T-helper 17 cell (primary cell): ENCODE results near the gene HACD1. TPM values are rescaled to one million over a fixed set of nuclear protein-coding genes. Genes with fewer than 3 reads are reported as not detected.
"Not testable (repeated sequence)": the region's sequence is repeated elsewhere in the genome, so short reads cannot be mapped to it uniquely, and the experiment has no call there.

Experiments
- ATAC-seq: fragments of 150-1000 bp; cut with Tn5 transposase; 2 replicates; pipeline ENCODE4 v1.10.0; 2021; ENCODE audit warnings: mild to moderate bottlenecking, moderate library complexity
- DNase-seq, 3 donors: peaks; one replicate each; pipeline versions ENCODE4 v3.0.0 to v3.0.0-alpha.2; 2020 to 2021
- H3K9me3 ChIP-seq: one replicate; pipeline ENCODE4 v1.7.0; 2013; ENCODE audit warnings: low read length, mild to moderate bottlenecking; ENCODE audit not compliant: control insufficient read depth, poor library complexity, severe bottlenecking
- H3K27ac Mint-ChIP-seq: one replicate; pipeline ENCODE4 v1.8.0; 2022; ENCODE audit warnings: mild to moderate bottlenecking, moderate library complexity, mixed read lengths
- H3K27me3 Mint-ChIP-seq: one replicate; pipeline ENCODE4 v1.8.0; 2022; ENCODE audit warnings: mixed read lengths
- H3K36me3 Mint-ChIP-seq: one replicate; pipeline ENCODE4 v1.8.0; 2022; ENCODE audit warnings: low read depth, mixed read lengths
- H3K4me1 Mint-ChIP-seq: one replicate; pipeline ENCODE4 v1.8.0; 2022; ENCODE audit warnings: mild to moderate bottlenecking, mixed read lengths
- H3K4me3 Mint-ChIP-seq: one replicate; pipeline ENCODE4 v1.8.0; 2022; ENCODE audit warnings: mild to moderate bottlenecking, moderate library complexity, mixed read lengths
- total RNA-seq, 4 donors: library from RNA in 2 of 4; stranded (reverse) in 2 of 4; gene quantifications; one replicate each; pipeline ENCODE4 v1.2.3 and lab custom pipeline; 2022 to 2026

The HACD1 gene
- total RNA-seq, 2 donors from 2014 or later, result 0.44 to 3.7 TPM

DNA sequence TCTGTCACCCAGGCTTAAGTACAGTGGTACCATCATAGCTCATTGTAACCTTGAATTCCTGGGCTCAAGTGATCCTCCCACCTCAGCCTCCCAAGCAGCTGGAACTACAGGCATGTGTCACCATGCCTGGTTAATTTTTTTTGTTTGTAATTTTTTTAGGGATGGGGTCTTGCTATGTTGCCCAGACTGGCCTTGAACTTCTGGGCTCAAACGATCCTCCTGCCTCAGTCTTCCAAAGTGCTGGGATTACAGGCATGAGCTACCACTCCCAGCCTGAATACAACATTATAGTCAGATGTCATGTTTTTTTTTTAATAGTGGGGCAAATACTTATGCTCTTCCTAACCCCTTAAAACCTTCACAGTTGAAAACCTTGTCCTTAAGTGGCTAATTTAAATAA, 27.9 kb downstream of the HACD1 start:
- DNase-seq, H3K27me3 Mint-ChIP-seq, H3K27ac Mint-ChIP-seq, H3K9me3 ChIP-seq, H3K4me1 Mint-ChIP-seq, ATAC-seq, H3K36me3 Mint-ChIP-seq, H3K4me3 Mint-ChIP-seq: not testable (repeated sequence)

GRCh38 chr10:17588420-17588819, 28.8 kb downstream of the HACD1 start:
- DNase-seq, result no peak
- no peaks in the 10 kb centered on the region for H3K9me3 ChIP-seq
- Mint-ChIP-seq H3K36me3 (peaks cover 2% of the 10 kb centered on the region), H3K27me3 (peaks cover 10% of the 10 kb centered on the region), H3K4me3 (no peak overlapping the region), H3K4me1 (peaks cover 4% of the 10 kb centered on the region), H3K27ac (no peak overlapping the region)
- ATAC-seq, result no peak

DNA sequence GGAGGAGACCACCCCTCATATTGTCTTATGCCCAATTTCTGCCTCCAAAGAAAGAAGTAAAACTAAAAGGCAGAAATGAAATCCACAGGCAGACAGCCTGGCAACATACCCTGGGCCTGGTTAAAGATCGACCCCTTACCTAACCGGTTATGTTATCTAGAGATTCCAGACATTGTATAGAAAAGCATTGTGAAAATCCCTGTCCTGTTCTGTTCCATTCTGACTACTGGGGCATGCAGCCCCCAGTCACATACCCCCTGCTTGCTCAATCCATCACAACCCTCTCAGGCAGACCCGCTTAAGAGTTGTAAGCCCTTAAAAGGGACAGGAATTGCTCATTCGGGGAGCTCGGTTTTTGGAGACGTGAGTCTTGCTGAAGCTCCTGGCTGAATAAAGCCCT, 29.9 kb downstream of the HACD1 start:
- H3K4me3 Mint-ChIP-seq, DNase-seq, H3K27me3 Mint-ChIP-seq, H3K36me3 Mint-ChIP-seq, ATAC-seq, H3K4me1 Mint-ChIP-seq, H3K27ac Mint-ChIP-seq, H3K9me3 ChIP-seq: not testable (repeated sequence)

GRCh38 chr10:17586821-17587234, 30.3 kb downstream of the HACD1 start:
- peaks cover 2% of the 10 kb centered on the region for H3K36me3 Mint-ChIP-seq
- DNase-seq (no peak), ATAC-seq (no peak)
- H3K27me3 Mint-ChIP-seq, result peaks cover 10% of the 10 kb centered on the region
- H3K27ac Mint-ChIP-seq, result no peak overlapping the region
- H3K4me3 Mint-ChIP-seq, result no peak overlapping the region
- peaks cover 4% of the 10 kb centered on the region for H3K4me1 Mint-ChIP-seq
- no peaks in the 10 kb centered on the region for H3K9me3 ChIP-seq

DNA sequence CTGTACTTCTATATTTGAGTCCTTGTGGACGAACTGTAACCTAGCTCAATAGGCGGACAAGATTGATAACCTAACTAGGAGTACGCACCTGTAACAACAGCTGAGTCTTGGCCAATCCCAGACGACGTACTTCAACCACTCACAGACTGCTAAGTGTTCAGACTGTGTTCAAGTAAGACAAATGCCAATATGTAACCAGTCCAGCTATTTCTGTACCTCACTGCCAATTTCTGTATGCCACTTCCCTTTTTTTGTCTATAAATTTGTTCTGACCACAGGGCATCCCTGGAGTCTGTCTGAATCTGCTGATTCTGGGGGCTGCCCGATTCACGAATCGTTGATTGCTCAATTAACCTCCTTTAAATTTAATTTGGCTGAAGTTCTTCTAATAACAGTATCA, 32.2 kb downstream of the HACD1 start:
- H3K4me1 Mint-ChIP-seq, result peaks cover 4% of the 10 kb centered on the region
- peaks cover 2% of the 10 kb centered on the region for H3K36me3 Mint-ChIP-seq
- peaks cover 10% of the 10 kb centered on the region for H3K27me3 Mint-ChIP-seq
- DNase-seq (no peak), ATAC-seq (no peak)
- H3K4me3 Mint-ChIP-seq, result no peak overlapping the region
- H3K9me3 ChIP-seq, result no peaks in the 10 kb centered on the region
- no peak overlapping the region for H3K27ac Mint-ChIP-seq

GRCh38 chr10:17580885-17581284, 36.3 kb downstream of the HACD1 start:
- Mint-ChIP-seq H3K27ac (no peak overlapping the region), H3K27me3 (peaks cover 10% of the 10 kb centered on the region), H3K36me3 (no peaks in the 10 kb centered on the region), H3K4me1 (peaks cover 4% of the 10 kb centered on the region), H3K4me3 (no peak overlapping the region)
- ATAC-seq (no peak), DNase-seq (no peak)
- no peaks in the 10 kb centered on the region for H3K9me3 ChIP-seq

GRCh38 chr10:17578603-17579002, 38.6 kb downstream of the HACD1 start:
- ATAC-seq (no peak), DNase-seq (no peak)
- Mint-ChIP-seq H3K27me3 (no peaks in the 10 kb centered on the region), H3K36me3 (no peaks in the 10 kb centered on the region), H3K27ac (no peak overlapping the region), H3K4me3 (no peak overlapping the region), H3K4me1 (peaks cover 3% of the 10 kb centered on the region)
- no peaks in the 10 kb centered on the region for H3K9me3 ChIP-seq

- H3K4me3 Mint-ChIP-seq, result no peak overlapping the region
These were observed 40.4 kb downstream of the HACD1 start for GRCh38 chr10:17576768-17577167.

DNA sequence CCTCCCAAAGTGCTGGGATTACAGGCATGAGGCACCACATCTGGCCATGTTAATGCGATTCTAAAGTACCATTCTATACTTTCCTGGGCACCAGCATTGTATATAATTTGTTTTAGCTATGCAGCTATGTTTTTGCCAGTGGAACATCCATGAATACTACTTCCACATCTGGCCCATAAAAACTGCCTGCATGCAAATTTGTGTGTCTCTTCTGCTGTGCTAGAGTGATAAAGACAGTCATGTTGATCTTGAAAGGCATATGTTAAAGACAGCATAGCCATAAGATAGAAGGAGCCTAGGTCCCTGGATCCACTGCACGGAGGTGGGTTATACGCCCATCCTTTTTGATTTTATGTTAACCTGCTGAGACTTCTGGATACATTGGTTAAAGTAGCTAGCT, 52.3 kb downstream of the HACD1 start:
- no peak overlapping the region for H3K27ac Mint-ChIP-seq
- ATAC-seq (no peak), DNase-seq (no peak)
- H3K4me3 Mint-ChIP-seq, result no peak overlapping the region
- H3K27me3 Mint-ChIP-seq, result peaks cover 8% of the 10 kb centered on the region
- no peaks in the 10 kb centered on the region for H3K36me3 Mint-ChIP-seq
- H3K9me3 ChIP-seq, result no peaks in the 10 kb centered on the region
- H3K4me1 Mint-ChIP-seq, result no peaks in the 10 kb centered on the region

More at GRCh38 chr10:17576768-17577167, 40.4 kb downstream of the HACD1 start:
- Mint-ChIP-seq H3K4me1 (peaks cover 3% of the 10 kb centered on the region), H3K27ac (no peak overlapping the region), H3K27me3 (no peaks in the 10 kb centered on the region), H3K36me3 (no peaks in the 10 kb centered on the region)
- no peak for DNase-seq
- no peaks in the 10 kb centered on the region for H3K9me3 ChIP-seq
- no peak for ATAC-seq

DNA sequence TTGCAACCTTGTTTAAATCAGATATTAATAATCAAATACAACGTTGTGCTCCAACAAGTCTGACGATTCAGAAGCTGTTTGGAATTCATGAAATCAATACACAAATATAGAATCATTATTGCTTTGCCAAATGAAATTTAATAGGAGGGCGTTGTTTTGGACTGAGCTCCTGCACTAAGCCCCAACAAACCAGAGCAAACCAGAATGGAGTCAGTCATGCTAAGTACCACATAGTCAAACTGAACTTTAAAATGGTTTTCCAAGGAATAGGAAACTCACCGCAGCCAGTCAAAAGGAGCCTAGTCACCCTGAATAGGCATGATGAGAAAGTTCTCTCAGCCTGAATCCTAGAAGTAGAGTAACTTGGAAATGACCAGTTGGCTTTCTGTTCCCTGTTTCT, 53.7 kb downstream of the HACD1 start:
- no peaks in the 10 kb centered on the region for H3K36me3 Mint-ChIP-seq
- no peaks in the 10 kb centered on the region for H3K4me1 Mint-ChIP-seq
- no peak overlapping the region for H3K27ac Mint-ChIP-seq
- H3K27me3 Mint-ChIP-seq, result peaks cover 8% of the 10 kb centered on the region
- no peak overlapping the region for H3K4me3 Mint-ChIP-seq
- ATAC-seq, result no peak
- DNase-seq, result no peak
- no peaks in the 10 kb centered on the region for H3K9me3 ChIP-seq

DNA sequence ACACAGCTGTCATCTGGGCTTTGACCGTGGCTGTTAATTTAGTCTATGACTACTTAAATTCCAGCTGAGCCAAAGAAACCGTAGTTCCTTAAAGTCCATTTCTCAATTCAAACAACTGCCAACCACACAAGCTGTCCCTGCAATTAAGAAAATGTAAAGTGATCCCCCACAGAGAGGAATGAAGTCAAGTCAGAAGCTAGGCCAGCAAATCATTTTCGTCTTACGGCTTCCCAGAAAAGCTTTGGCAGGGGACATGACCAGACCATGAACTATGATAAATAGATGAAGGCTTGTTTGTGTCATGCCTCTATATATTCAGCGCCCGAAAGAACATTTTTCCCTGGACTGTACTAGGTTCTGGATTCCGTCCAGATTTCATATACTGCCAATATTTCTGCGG, 54.6 kb downstream of the HACD1 start:
- Mint-ChIP-seq H3K36me3 (no peaks in the 10 kb centered on the region), H3K27me3 (peaks cover 8% of the 10 kb centered on the region), H3K4me3 (no peak overlapping the region), H3K4me1 (no peaks in the 10 kb centered on the region), H3K27ac (no peak overlapping the region)
- DNase-seq (no peak), ATAC-seq (no peak)
- H3K9me3 ChIP-seq, result no peaks in the 10 kb centered on the region

DNA sequence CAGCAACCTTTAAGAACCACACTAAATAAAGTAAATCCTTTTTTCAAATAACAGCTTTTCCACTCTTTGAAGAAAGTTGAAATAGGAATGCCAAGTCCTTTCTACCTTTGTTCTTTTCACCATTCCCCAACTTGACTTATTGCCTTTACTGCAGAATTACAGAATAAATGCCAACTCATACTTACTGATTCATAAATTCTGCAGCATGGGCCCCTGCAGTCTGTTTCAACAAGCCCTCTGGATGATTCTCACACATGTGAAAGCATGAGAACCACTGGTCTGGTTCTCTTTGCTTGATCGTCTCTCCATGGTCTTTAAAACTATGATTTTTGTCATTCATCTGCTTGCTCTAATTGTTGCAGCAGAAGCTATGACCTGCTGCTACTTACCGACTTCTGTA, 56.1 kb downstream of the HACD1 start:
- Mint-ChIP-seq H3K27me3 (peaks cover 8% of the 10 kb centered on the region), H3K27ac (no peak overlapping the region), H3K4me3 (no peak overlapping the region), H3K36me3 (no peaks in the 10 kb centered on the region), H3K4me1 (no peaks in the 10 kb centered on the region)
- no peak for DNase-seq
- ATAC-seq, result no peak
- H3K9me3 ChIP-seq, result no peaks in the 10 kb centered on the region

GRCh38 chr10:17557459-17557858, 59.7 kb downstream of the HACD1 start:
- DNase-seq, result no peak
- Mint-ChIP-seq H3K27me3 (peaks cover 8% of the 10 kb centered on the region), H3K4me1 (peaks cover 2% of the 10 kb centered on the region), H3K27ac (no peak overlapping the region), H3K4me3 (no peak overlapping the region), H3K36me3 (no peaks in the 10 kb centered on the region)
- no peaks in the 10 kb centered on the region for H3K9me3 ChIP-seq
- ATAC-seq, result no peak

DNA sequence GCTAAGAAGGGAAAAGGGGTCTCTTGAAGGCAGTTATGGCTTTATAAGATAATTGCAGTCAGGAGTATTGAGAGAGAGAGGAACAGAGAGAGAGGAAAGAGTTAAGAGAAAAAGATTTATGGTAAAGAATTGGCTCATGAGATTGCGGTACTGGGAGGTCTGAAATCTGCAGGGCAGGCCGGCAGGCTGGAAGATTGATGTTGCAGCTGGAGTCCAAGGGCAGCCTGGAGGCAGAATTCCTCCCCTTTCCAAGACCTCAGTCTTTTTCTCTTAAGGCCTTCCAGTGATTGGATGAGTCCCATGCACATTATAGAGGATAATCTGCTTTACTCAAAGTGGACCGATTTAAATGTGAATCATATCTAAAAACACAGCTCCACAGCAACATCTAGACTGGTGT, 68.4 kb downstream of the HACD1 start:
- no peaks in the 10 kb centered on the region for H3K9me3 ChIP-seq
- Mint-ChIP-seq H3K27ac (no peak overlapping the region), H3K4me3 (no peak overlapping the region), H3K4me1 (peaks cover 8% of the 10 kb centered on the region), H3K27me3 (no peaks in the 10 kb centered on the region), H3K36me3 (no peaks in the 10 kb centered on the region)
- no peak for DNase-seq
- ATAC-seq, result no peak

DNA sequence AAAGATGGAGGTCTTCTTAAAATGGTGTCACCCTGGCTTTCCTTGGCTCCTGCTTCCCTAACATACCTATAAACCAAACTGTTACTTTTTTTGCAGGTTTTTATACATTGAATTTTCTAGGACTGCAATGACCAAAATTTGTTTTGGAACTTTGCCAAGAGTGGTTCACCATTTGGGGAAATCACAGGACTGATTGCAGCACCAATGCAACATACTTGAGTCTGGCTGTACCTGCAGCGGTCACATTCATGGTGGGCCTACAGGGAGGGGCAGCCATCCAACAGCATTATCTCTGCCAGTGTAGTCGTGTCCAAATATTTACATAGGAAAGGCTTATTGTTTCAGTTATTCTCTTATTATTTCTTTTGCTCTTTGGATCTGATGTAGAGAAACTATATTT, 69.0 kb downstream of the HACD1 start:
- no peaks in the 10 kb centered on the region for H3K27me3 Mint-ChIP-seq
- ATAC-seq (no peak), DNase-seq (no peak)
- no peaks in the 10 kb centered on the region for H3K9me3 ChIP-seq
- H3K4me1 Mint-ChIP-seq, result peaks cover 6% of the 10 kb centered on the region
- H3K36me3 Mint-ChIP-seq, result no peaks in the 10 kb centered on the region
- H3K4me3 Mint-ChIP-seq, result no peak overlapping the region
- no peak overlapping the region for H3K27ac Mint-ChIP-seq
